ENCODE data around the gene TRIM63.

Gene TRIM63

GRCh38 chr1:26053718-26054560 is 13.5 kb downstream of the TRIM63 start:
- no peak for DNase-seq

GRCh38 chr1:26050248-26050640 is 17.2 kb downstream of the TRIM63 start:
- DNase-seq = no peak

- DNase-seq = no peak
Measured at GRCh38 chr1:26049531-26050247, 17.7 kb downstream of the TRIM63 start.

- no peak for DNase-seq
Measured at GRCh38 chr1:26047278-26047874, 20.1 kb downstream of the TRIM63 start.

GRCh38 chr1:26046246-26047095 is 21.0 kb downstream of the TRIM63 start:
- DNase-seq = no peak

GRCh38 chr1:26045722-26046245 is 21.6 kb downstream of the TRIM63 start, which contains the start of gene SLC30A2:
Gene SLC30A2 (minus strand): TSS chr1:26046118. CDS start chr1:26045896, 222 bp downstream.
- DNase-seq = peak; percentile 49

GRCh38 chr1:26044971-26045721 is 22.3 kb downstream of the TRIM63 start:
- DNase-seq = no peak

GRCh38 chr1:26044414-26044813 is 23.0 kb downstream of the TRIM63 start:
- no peak for DNase-seq

GRCh38 chr1:26043765-26044164 is 23.7 kb downstream of the TRIM63 start:
- no peak for DNase-seq

GRCh38 chr1:26041978-26042377 is 25.5 kb downstream of the TRIM63 start:
- no peak for DNase-seq

GRCh38 chr1:26041401-26041800 is 26.0 kb downstream of the TRIM63 start:
- DNase-seq = no peak

GRCh38 chr1:26038904-26039303 is 28.5 kb downstream of the TRIM63 start:
- no peak for DNase-seq

GRCh38 chr1:26038477-26038876 is 29.0 kb downstream of the TRIM63 start:
- DNase-seq = no peak

GRCh38 chr1:26037904-26038303 is 29.5 kb downstream of the TRIM63 start:
- no peak for DNase-seq

GRCh38 chr1:26036756-26037281 is 30.6 kb downstream of the TRIM63 start:
- no peak for DNase-seq

- DNase-seq = no peak
Measured at GRCh38 chr1:26035959-26036755, 31.3 kb downstream of the TRIM63 start.

GRCh38 chr1:26035203-26035958 is 32.0 kb downstream of the TRIM63 start:
- DNase-seq = peak; percentile 90

- no peak for DNase-seq
Measured at GRCh38 chr1:26034504-26035202, 32.8 kb downstream of the TRIM63 start.
